Esophagus muscularis mucosa (tissue), 3 donors: ENCODE measurements around the gene DAB2.

Source experiments
- EP300 ChIP-seq: sonication (generic); formaldehyde crosslinking; IDR thresholded peaks from one replicate; pipeline ENCODE4 v1.6.1; 2017; ENCODE audit warnings: antibody characterized with exemption
- TF ChIP-seq, protein P1 (sequence below), 3 experiments: fragments of 200-600 bp in 2 of 3; fragments of 450-650 bp in 1 of 3; sonication (generic) in 2 of 3; IDR thresholded peaks; one replicate each; pipeline ENCODE4 v1.5.1; 2017 to 2019; ENCODE audit warnings: antibody characterized with exemption in 3 of 3, mild to moderate bottlenecking in 2 of 3, moderate library complexity in 1 of 3

DNA sequence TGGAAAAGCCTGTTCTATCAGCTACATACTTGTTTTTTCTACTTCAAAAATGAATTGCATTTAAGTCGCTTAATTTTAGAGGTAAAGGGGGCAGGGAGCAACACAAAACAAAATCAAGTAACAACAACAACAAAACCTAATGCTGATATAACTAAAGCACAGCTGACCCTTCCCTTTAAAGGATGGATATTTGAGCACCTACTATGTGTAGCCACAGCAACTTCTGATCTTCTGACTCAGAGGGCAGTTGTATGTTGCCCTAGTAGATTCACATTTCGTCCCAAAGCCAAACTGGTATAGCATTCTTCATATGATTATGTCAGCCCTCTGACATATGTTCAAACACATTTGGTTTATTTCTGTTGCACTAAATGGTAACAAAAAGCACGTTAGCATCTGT, 6.8 kb downstream of the DAB2 start:
- no peak for TF ChIP-seq EP300
- TF ChIP-seq, protein P1, sequence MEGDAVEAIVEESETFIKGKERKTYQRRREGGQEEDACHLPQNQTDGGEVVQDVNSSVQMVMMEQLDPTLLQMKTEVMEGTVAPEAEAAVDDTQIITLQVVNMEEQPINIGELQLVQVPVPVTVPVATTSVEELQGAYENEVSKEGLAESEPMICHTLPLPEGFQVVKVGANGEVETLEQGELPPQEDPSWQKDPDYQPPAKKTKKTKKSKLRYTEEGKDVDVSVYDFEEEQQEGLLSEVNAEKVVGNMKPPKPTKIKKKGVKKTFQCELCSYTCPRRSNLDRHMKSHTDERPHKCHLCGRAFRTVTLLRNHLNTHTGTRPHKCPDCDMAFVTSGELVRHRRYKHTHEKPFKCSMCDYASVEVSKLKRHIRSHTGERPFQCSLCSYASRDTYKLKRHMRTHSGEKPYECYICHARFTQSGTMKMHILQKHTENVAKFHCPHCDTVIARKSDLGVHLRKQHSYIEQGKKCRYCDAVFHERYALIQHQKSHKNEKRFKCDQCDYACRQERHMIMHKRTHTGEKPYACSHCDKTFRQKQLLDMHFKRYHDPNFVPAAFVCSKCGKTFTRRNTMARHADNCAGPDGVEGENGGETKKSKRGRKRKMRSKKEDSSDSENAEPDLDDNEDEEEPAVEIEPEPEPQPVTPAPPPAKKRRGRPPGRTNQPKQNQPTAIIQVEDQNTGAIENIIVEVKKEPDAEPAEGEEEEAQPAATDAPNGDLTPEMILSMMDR (IDR thresholded peaks at IDR 0.05): no peak
